NB4 (cell line): ENCODE measurements around the gene WDR12.

Experiments
- DNase-seq: peaks from one replicate; pipeline ENCODE4 v3.0.0; 2010; ENCODE audit warnings: low read depth
- H3K4me3 ChIP-seq: one replicate; pipeline ENCODE4 v1.5.1; 2011; ENCODE audit warnings: mild to moderate bottlenecking, low read depth, low read length, moderate library complexity
- CTCF ChIP-seq: IDR thresholded peaks from one replicate; pipeline ENCODE4 v1.5.1; 2012; ENCODE audit warnings: low read depth, low read length
- MAX ChIP-seq: IDR thresholded peaks from 2 replicates; pipeline ENCODE4 v1.6.1; 2011; ENCODE audit warnings: low read depth, low read length
- MYC ChIP-seq: IDR thresholded peaks from 2 replicates; pipeline ENCODE4 v1.6.1; 2011; ENCODE audit warnings: low read depth, low read length
- POLR2A ChIP-seq: IDR thresholded peaks from 2 replicates; pipeline ENCODE4 v1.6.1; 2011; ENCODE audit warnings: mild to moderate bottlenecking; ENCODE audit not compliant: insufficient read length; ENCODE audit errors: extremely low read depth

The WDR12 gene

GRCh38 chr2:202941771-202942170 lies 30.3 kb upstream of the WDR12 start:
- DNase-seq: no peak
- TF ChIP-seq MAX (no peak), MYC (no peak), CTCF (no peak), POLR2A (no peak)

GRCh38 chr2:202938960-202939359 lies 27.5 kb upstream of the WDR12 start:
- no peak for TF ChIP-seq CTCF
- DNase-seq: no peak
- no peak overlapping the region for H3K4me3 ChIP-seq

More at GRCh38 chr2:202941771-202942170, 30.3 kb upstream of the WDR12 start:
- H3K4me3 ChIP-seq: no peak overlapping the region

DNA sequence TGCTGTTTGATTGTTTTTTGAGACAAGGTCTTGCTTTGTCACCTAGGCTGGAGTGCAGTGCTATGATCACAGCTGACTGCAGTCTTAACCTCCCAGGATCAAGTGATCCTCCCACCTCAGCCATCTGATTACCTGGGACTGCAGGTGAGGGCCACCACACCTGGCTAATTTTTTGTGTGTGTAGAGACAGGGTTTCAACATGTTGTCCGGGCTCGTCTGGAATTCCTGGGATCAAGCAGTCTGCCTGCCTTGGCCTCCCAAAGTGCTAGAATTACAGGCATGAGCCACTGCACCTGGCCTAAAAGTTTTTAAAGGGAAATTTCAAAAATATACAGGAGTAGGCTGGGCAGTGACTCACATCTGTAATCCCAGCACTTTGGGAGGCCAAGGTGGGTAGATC lies 23.0 kb upstream of the WDR12 start:
- DNase-seq: no peak
- TF ChIP-seq CTCF: no peak
- no peak overlapping the region for H3K4me3 ChIP-seq

GRCh38 chr2:202933958-202934357 lies 22.5 kb upstream of the WDR12 start:
- DNase-seq: no peak
- TF ChIP-seq CTCF (no peak), POLR2A (no peak), MYC (no peak), MAX (no peak)

GRCh38 chr2:202933139-202933510 lies 21.7 kb upstream of the WDR12 start:
- no peak for DNase-seq
- no peak for TF ChIP-seq MAX
- TF ChIP-seq POLR2A: no peak
- no peak for TF ChIP-seq CTCF
- no peak for TF ChIP-seq MYC
- H3K4me3 ChIP-seq: no peak overlapping the region

More at GRCh38 chr2:202933958-202934357, 22.5 kb upstream of the WDR12 start:
- no peak overlapping the region for H3K4me3 ChIP-seq

DNA sequence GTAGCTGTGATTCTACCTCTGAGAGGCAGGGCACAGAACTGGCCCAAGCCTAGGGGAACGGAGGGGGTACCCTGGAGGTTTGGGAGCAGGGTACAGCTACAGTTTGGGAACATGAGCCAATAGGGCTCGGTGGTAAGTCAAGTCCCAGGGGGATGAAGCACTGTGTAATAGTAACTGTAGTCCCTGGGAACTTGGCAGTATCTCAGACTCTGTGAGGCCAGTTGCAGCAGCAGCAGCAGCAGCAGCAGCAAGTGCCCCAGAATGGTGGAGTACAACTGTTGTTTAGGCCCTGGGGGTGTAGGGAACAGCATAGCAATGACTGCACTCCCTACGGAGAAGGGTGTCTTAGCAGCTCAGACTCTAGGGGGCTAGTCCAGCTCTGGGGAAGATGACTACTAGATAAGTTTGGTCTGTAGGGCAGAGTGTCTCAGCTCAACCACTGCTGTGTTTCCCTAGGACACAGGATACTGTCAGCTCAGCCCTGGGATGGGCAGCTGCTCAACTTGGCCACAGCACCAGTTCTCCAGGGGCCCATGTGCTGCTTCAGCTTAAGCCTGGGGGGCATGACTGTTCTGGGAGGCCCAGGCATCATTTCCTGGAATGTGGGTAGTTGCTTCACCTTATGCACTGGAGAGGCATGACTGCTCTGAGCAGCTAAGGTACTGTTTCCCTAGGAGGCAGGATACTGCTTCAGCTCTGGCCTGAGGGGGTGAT lies 21.1 kb upstream of the WDR12 start:
- H3K4me3 ChIP-seq: no peak overlapping the region
- TF ChIP-seq MAX (no peak), POLR2A (no peak), CTCF (no peak), MYC (no peak)
- DNase-seq: no peak
